Right lobe of liver (tissue), 6 donors: Measurements from ENCODE around the gene C6orf89. TPM values are rescaled to one million over a fixed set of nuclear protein-coding genes. Genes with fewer than 3 reads are reported as not detected.
"Not testable (repeated sequence)": the region's sequence is repeated elsewhere in the genome, so short reads cannot be mapped to it uniquely, and the experiment has no call there.

Source experiments
- ATAC-seq, 4 donors: fragments of 200-7000 bp; cut with Tn5 transposase; one replicate each; pipeline ENCODE4 v1.9.1; 2020; ENCODE audit warnings: mild to moderate bottlenecking in 4 of 4, moderate library complexity in 4 of 4
- DNase-seq, 3 donors: peaks; one replicate each; pipeline ENCODE4 v3.0.0-alpha.2; 2020
- H3K27ac ChIP-seq, 3 donors: fragments of 200-600 bp; one replicate each; pipeline ENCODE4 v1.8.0; 2022
- H3K27me3 ChIP-seq, 2 donors: fragments of 200-600 bp; one replicate each; pipeline ENCODE4 v1.8.0; 2022
- H3K36me3 ChIP-seq, 4 donors: fragments of 200-600 bp; sonication (generic) in 1 of 4; one replicate each; pipeline versions ENCODE4 v1.5.1 to v1.8.0; 2017 to 2022; ENCODE audit warnings: control low read depth in 1 of 4
- H3K4me1 ChIP-seq, 4 donors: fragments of 200-600 bp; sonication (generic) in 1 of 4; one replicate each; pipeline versions ENCODE4 v1.5.1 to v1.8.0; 2017 to 2022; ENCODE audit warnings: control low read depth in 1 of 4
- H3K4me3 ChIP-seq, 3 donors: fragments of 200-600 bp; one replicate each; pipeline ENCODE4 v1.8.0; 2022
- H3K9me3 ChIP-seq, 4 donors: fragments of 200-600 bp; sonication (generic) in 1 of 4; one replicate each; pipeline versions ENCODE4 v1.5.1 to v1.8.0; 2017 to 2022; ENCODE audit warnings: control low read depth in 1 of 4
- POLR2A ChIP-seq: fragments of 450-650 bp; IDR thresholded peaks from one replicate; pipeline ENCODE4 v1.6.1; 2017; ENCODE audit warnings: antibody characterized with exemption, mild to moderate bottlenecking
- WGBS: methylation state at CpG from one replicate; pipeline ENCODE4 v1.1.6; 2018; ENCODE audit warnings: low coverage, low lambda C conversion rate; ENCODE audit not compliant: insufficient coverage; ENCODE audit errors: missing lambda C conversion rate; 5-methylcytosine and 5-hydroxymethylcytosine counted together
- intact Hi-C, 2 donors: fragments of 100-400 bp; cut with DNase I; formaldehyde crosslinking; loops; one replicate each; pipeline versions ENCODE4 v1.11.2 to v1.14.1; 2022
- total RNA-seq, 6 experiments: library from RNA; depleted of rRNA in 2 of 6; stranded (reverse); fragments of >200 nt in 2 of 6; fragmentation: NEBNext Ultra II Directional in 3 of 6; extraction: Animal tissue kit (Norgen Biotek cat#: 25700) in 3 of 6; gene quantifications; one replicate each; pipeline versions ENCODE4 v1.1.0 to v1.2.4, GENCODE V29; 2016 to 2023
- TF ChIP-seq, protein P1 (sequence below), 4 donors: fragments of 200-600 bp in 3 of 4; fragments of 450-650 bp in 1 of 4; IDR thresholded peaks; one replicate each; pipeline versions ENCODE4 v1.5.1 to v1.8.0; 2016 to 2022; ENCODE audit warnings: antibody characterized with exemption in 4 of 4, mild to moderate bottlenecking in 2 of 4
- donor health status: DM: no; HTN: yes; CAD: no.
- donor health status: DM: no; HTN: no; CAD: no.
- donor health status: DM: no; HTN: no; CAD: no.
- donor health status: DM: no; HTN: yes; CAD: no.
- donor health status: DM: no; HTN: yes; CAD: no.

C6orf89 gene
- total RNA-seq, 6 experiments from 2014 or later = 29.0 to 37.0 (median 32.1) TPM

DNA sequence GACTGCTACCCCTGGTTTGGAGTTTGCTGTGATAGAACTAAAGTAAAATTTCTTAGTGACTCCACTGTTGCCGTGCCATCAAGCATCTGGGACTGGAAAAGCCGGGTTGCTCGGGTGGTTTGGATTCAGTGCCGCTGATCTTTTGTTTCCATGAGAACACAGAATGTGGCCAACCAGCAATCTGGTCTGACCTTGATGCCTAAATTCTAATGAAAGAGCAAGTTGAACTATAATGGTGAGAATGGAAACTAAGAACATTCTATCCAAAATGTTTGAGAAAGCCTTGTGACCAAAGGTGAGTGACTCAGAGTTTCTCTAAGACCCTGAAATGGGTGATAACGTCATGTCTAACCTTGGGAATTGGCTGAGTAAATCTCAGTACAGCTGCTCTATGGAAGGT, 58.9 kb downstream of the C6orf89 start:
- Histone ChIP-seq H3K4me3 (no peak overlapping the region), H3K27ac (no peak overlapping the region), H3K36me3 (no peaks in the 10 kb centered on the region), H3K27me3 (no peaks in the 10 kb centered on the region), H3K9me3 (no peaks in the 10 kb centered on the region), H3K4me1 (no peaks in the 10 kb centered on the region)
- DNase-seq = peak in 1 of 3 donors; percentile 2
- WGBS = 81% methylated on average over 5 of the region's 5 CpGs
- intact Hi-C loops = no loop called here
- ATAC-seq = no peak
- TF ChIP-seq, protein P1, sequence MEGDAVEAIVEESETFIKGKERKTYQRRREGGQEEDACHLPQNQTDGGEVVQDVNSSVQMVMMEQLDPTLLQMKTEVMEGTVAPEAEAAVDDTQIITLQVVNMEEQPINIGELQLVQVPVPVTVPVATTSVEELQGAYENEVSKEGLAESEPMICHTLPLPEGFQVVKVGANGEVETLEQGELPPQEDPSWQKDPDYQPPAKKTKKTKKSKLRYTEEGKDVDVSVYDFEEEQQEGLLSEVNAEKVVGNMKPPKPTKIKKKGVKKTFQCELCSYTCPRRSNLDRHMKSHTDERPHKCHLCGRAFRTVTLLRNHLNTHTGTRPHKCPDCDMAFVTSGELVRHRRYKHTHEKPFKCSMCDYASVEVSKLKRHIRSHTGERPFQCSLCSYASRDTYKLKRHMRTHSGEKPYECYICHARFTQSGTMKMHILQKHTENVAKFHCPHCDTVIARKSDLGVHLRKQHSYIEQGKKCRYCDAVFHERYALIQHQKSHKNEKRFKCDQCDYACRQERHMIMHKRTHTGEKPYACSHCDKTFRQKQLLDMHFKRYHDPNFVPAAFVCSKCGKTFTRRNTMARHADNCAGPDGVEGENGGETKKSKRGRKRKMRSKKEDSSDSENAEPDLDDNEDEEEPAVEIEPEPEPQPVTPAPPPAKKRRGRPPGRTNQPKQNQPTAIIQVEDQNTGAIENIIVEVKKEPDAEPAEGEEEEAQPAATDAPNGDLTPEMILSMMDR (IDR thresholded peaks at IDR 0.05) = no peak
- TF ChIP-seq POLR2A = no peak

- Histone ChIP-seq H3K36me3 (no peaks in the 10 kb centered on the region), H3K4me3 (no peak overlapping the region), H3K9me3 (no peaks in the 10 kb centered on the region), H3K27ac (no peak overlapping the region), H3K27me3 (no peaks in the 10 kb centered on the region), H3K4me1 (no peaks in the 10 kb centered on the region)
- TF ChIP-seq POLR2A = no peak
- TF ChIP-seq, protein P1 (IDR thresholded peaks at IDR 0.05) = no peak
- intact Hi-C loops = no loop called here
- WGBS = 76% methylated on average over 4 of the region's 4 CpGs
- no peak for DNase-seq
- no peak for ATAC-seq
Observed at GRCh38 chr6:36945301-36945700, 59.5 kb downstream of the C6orf89 start.

DNA sequence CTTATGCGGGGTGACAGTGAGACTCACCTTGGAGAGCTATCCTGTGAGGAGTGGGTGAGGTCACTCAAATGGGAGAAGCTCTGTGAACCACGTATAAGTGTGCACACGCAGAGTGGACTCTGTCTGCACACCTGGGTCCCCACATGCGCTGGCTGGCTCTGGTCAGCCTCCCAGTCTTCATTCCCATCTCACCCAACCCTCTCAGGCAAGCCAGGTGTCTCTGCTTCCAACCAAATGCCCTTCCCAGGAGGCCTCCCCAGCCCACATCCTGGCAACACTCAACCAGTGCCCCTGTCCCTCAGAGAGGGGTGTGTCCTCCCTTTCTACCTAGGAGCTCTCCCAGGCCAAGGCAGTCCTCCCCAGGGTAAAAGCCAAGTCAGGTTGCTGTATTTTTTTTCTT, 60.8 kb downstream of the C6orf89 start:
- 72% methylated on average over 3 of the region's 4 CpGs for WGBS
- intact Hi-C loops = no loop called here

GRCh38 chr6:36947570-36948351, 62.0 kb downstream of the C6orf89 start:
- H3K27me3 ChIP-seq = no peaks in the 10 kb centered on the region
- DNase-seq = peak in 1 of 3 donors; percentile 37
- TF ChIP-seq, protein P1 (IDR thresholded peaks at IDR 0.05) = no peak
- TF ChIP-seq POLR2A = no peak
- no peak overlapping the region for H3K4me3 ChIP-seq
- no peaks in the 10 kb centered on the region for H3K4me1 ChIP-seq
- no peak for ATAC-seq
- intact Hi-C loops = no loop called here
- H3K36me3 ChIP-seq = no peaks in the 10 kb centered on the region
- 57% methylated on average over 6 of the region's 12 CpGs for WGBS
- H3K27ac ChIP-seq = no peak overlapping the region
- no peaks in the 10 kb centered on the region for H3K9me3 ChIP-seq

More for the DNA sequence above, 60.8 kb downstream of the C6orf89 start:
- no peak overlapping the region for H3K4me3 ChIP-seq
- H3K4me1 ChIP-seq = no peaks in the 10 kb centered on the region
- H3K27ac ChIP-seq = no peak overlapping the region
- DNase-seq = peak in 1 of 3 donors; percentile 18
- no peaks in the 10 kb centered on the region for H3K27me3 ChIP-seq
- TF ChIP-seq POLR2A = no peak
- TF ChIP-seq, protein P1 (IDR thresholded peaks at IDR 0.05) = no peak
- H3K36me3 ChIP-seq = no peaks in the 10 kb centered on the region
- ATAC-seq = peak in 1 of 4 donors; percentile 27
- H3K9me3 ChIP-seq = no peaks in the 10 kb centered on the region

DNA sequence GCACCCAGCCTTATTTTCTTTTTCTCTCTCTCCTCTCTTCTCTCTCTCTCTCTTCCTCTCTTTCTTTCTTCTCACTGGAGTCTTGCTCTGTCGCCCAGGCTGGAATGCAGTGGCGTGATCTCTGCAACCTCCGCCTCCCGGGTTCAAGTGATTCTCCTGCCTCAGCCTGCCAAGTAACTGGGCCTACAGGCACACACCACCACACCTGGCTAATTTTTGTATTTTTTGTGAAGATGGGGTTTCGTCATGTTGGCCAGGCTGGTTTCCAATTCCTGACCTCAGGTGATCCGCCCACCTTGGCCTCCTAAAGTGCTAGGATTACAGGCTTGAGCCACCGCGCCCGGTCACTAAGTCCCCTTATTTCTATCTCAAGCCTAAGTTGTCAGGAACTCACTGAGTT, 63.3 kb downstream of the C6orf89 start:
- H3K27ac ChIP-seq, H3K9me3 ChIP-seq, H3K27me3 ChIP-seq, H3K4me1 ChIP-seq, ATAC-seq, H3K4me3 ChIP-seq, intact Hi-C loops, H3K36me3 ChIP-seq: not testable (repeated sequence)
- 80% methylated on average over 8 of the region's 9 CpGs for WGBS
- peak in 1 of 3 donors; percentile 22 for DNase-seq
